ENCODE data around the gene LGR6.

DNA sequence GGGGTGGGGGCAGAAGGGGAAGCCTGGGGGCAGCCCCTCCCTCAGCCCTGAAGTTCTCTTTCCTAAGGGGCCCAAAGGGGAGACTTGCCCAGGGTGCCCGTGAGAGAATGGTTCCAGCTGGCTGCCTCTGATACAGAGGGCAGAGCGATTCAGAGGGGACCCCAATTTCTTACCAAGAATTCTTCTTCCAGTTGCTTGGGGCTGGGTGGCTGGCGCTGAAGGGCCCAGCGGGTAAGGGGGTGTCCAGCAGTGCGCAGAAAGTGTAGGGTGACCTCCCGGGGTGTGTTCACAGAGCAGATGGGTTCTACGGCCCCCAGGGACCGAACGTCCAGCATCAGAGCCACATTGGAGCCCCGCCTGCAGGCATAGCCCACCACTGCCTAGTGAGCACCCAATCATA is 35.7 kb upstream of the LGR6 start:
- TF ChIP-seq CTCF (IDR thresholded peaks at IDR 0.05) (no peak), POLR2A (IDR thresholded peaks at IDR 0.05) (no peak)
